Activated B cell treated with CpG ODN at 0.5 μM for 24 hours (primary cell): Measurements from ENCODE around the gene EMC8. TPM values are rescaled to one million over a fixed set of nuclear protein-coding genes. Genes with fewer than 3 reads are reported as not detected.

Experiments used
- ATAC-seq: fragments of 200-7000 bp; cut with Tn5 transposase; one replicate; pipeline ENCODE4 v1.10.0; 2021; ENCODE audit warnings: low read depth, mild to moderate bottlenecking, moderate library complexity
- CTCF ChIA-PET: fragments of 350-600 bp; sonication (Branson Sonifier 250); formaldehyde crosslinking; loops from one replicate; lab custom pipeline; 2021; ENCODE audit warnings: antibody characterized with exemption; lab: Charles Lee
- POLR2A ChIA-PET: fragments of 350-600 bp; sonication (Branson Sonifier 250); formaldehyde crosslinking; loops from one replicate; lab custom pipeline; 2021; ENCODE audit warnings: antibody characterized with exemption; lab: Charles Lee
- DNase-seq: peaks from one replicate; pipeline ENCODE4 v3.0.0; 2022
- H3K27ac Mint-ChIP-seq: one replicate; pipeline ENCODE4 v1.8.0; 2020; ENCODE audit warnings: mixed read lengths
- H3K27me3 Mint-ChIP-seq: one replicate; pipeline ENCODE4 v1.8.0; 2021; ENCODE audit warnings: mixed read lengths
- H3K36me3 Mint-ChIP-seq: one replicate; pipeline ENCODE4 v1.8.0; 2021; ENCODE audit warnings: low read depth, mixed read lengths
- H3K4me1 Mint-ChIP-seq: one replicate; pipeline ENCODE4 v1.8.0; 2021; ENCODE audit warnings: mixed read lengths
- H3K4me3 Mint-ChIP-seq: one replicate; pipeline ENCODE4 v1.8.0; 2020; ENCODE audit warnings: mild to moderate bottlenecking, mixed read lengths
- H3K9me3 Mint-ChIP-seq: one replicate; pipeline ENCODE4 v1.8.0; 2020; ENCODE audit warnings: mixed read lengths
- CTCF ChIP-seq: fragments of 200-600 bp; IDR thresholded peaks from one replicate; pipeline ENCODE4 v1.8.0; 2022; ENCODE audit warnings: antibody characterized with exemption, mild to moderate bottlenecking
- intact Hi-C: fragments of 100-400 bp; cut with micrococcal nuclease; formaldehyde crosslinking; loops from one replicate; pipeline ENCODE4 v1.15.1; 2024
- total RNA-seq: library from RNA; stranded (reverse); gene quantifications from 2 replicates; pipeline ENCODE4 v1.2.3, GENCODE V29; 2022

The EMC8 gene
- total RNA-seq, 1 donor from 2014 or later, result 27.8 TPM

DNA sequence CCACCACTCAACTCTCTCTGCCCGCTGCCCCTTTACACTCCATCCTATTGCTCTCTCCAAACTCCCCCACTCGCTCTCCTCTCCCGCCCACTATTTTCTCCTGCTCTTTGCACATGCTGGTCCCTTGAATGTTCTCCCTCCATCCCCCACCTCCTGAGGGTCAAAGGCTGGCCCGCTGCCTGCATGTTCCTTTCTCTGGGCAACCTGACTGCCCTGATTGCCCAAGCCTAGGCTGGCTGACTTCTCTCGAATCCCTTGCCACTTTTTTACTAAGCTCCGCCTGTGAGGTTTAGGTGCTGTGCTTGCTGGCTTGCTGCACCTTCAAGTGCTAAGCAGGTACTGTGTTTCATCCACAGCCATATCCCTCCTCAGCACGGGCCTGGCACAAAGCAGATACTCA lies 2.7 kb downstream of the EMC8 start:
- no peak for TF ChIP-seq CTCF
- H3K4me3 Mint-ChIP-seq, result no peak overlapping the region
- CTCF ChIA-PET, result interaction anchor here (1.7 kb wide), 1 partner anchor 79 kb away, joined by 4 read pairs; no protein-coding TSS in a partner anchor

GRCh38 chr16:85796152-85796551 lies 3.2 kb downstream of the EMC8 start:
- H3K27me3 Mint-ChIP-seq, result no peaks in the 10 kb centered on the region
- ChIA-PET CTCF (no interaction called here), POLR2A (no interaction called here)
- DNase-seq, result no peak
- ATAC-seq, result no peak
- H3K27ac Mint-ChIP-seq, result no peak overlapping the region
- H3K9me3 Mint-ChIP-seq, result no peaks in the 10 kb centered on the region
- intact Hi-C loops, result no loop called here
- peaks cover 29% of the 10 kb centered on the region for H3K4me1 Mint-ChIP-seq
- H3K4me3 Mint-ChIP-seq, result no peak overlapping the region
- TF ChIP-seq CTCF, result no peak
- peaks cover 66% of the 10 kb centered on the region for H3K36me3 Mint-ChIP-seq

More for the DNA sequence above, 2.7 kb downstream of the EMC8 start:
- no peaks in the 10 kb centered on the region for H3K9me3 Mint-ChIP-seq
- peaks cover 67% of the 10 kb centered on the region for H3K36me3 Mint-ChIP-seq
- peaks cover 34% of the 10 kb centered on the region for H3K4me1 Mint-ChIP-seq
- DNase-seq (no peak), ATAC-seq (no peak)
- no peaks in the 10 kb centered on the region for H3K27me3 Mint-ChIP-seq
- POLR2A ChIA-PET, result no interaction called here
- no peak overlapping the region for H3K27ac Mint-ChIP-seq
- intact Hi-C loops, result no loop called here

DNA sequence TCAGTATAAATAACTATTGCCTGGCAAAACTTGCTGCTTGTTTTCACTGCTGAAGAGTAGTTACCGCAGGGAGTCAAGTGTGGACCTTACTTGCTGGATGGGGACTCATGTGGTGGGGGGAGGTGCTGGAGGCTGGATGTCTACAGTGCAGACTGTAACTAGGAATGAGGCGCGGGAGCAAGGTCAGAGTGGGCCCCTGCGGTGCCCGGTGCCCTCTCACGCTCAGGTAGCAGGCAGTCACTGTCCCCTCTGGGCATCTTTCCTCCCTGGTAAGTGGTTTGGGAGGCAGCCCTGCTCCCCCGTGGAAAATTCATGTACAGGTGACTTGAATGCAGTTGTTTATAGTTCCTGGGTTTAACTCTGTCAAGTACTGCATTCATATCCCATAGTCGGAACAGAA lies 4.6 kb downstream of the EMC8 start:
- no peak overlapping the region for H3K27ac Mint-ChIP-seq
- intact Hi-C loops, result no loop called here
- ATAC-seq, result no peak
- ChIA-PET POLR2A (no interaction called here), CTCF (no interaction called here)
- no peaks in the 10 kb centered on the region for H3K27me3 Mint-ChIP-seq
- H3K4me1 Mint-ChIP-seq, result peaks cover 20% of the 10 kb centered on the region
- no peak for DNase-seq
- no peak overlapping the region for H3K4me3 Mint-ChIP-seq
- TF ChIP-seq CTCF, result no peak
- H3K9me3 Mint-ChIP-seq, result no peaks in the 10 kb centered on the region
- H3K36me3 Mint-ChIP-seq, result peaks cover 67% of the 10 kb centered on the region

DNA sequence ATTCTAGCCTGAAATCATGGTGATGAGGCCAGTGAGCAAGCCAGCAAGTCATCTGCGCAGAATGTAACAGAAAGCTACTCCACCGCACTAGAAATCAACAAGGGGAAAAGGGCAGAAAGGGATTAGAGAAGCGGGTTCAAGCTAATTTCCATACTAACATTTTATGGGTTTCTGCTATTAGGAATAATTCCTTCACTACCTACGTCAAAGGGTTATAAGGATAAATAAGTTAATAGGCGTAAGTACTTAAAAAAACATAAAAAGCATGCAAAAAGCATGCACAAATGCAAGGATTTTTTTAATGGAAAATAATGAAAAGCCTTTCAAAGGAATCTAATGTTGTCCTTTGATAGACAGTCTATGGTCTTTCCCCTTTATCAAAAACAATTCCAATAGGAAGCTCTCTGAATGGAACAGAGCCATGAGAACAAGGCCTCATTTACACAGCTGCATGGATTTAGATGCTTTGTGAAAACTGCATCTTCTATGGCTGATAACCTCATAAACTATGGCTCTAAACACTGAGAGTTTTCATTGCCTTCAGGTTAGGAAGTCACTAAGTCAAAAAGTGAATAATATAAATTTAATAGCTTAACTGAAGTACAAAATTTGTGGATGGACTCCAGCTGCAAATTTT lies 5.6 kb downstream of the EMC8 start:
- H3K27ac Mint-ChIP-seq, result no peak overlapping the region
- no peaks in the 10 kb centered on the region for H3K9me3 Mint-ChIP-seq
- no peak overlapping the region for H3K4me3 Mint-ChIP-seq
- DNase-seq (no peak), ATAC-seq (no peak)
- H3K4me1 Mint-ChIP-seq, result peaks cover 26% of the 10 kb centered on the region
- peaks cover 70% of the 10 kb centered on the region for H3K36me3 Mint-ChIP-seq
- POLR2A ChIA-PET, result no interaction called here
- CTCF ChIA-PET, result interaction anchor here (0.6 kb wide), 1 partner anchor 23 kb away, joined by 3 read pairs; no protein-coding TSS in a partner anchor
- intact Hi-C loops, result no loop called here
- H3K27me3 Mint-ChIP-seq, result no peaks in the 10 kb centered on the region
- no peak for TF ChIP-seq CTCF

DNA sequence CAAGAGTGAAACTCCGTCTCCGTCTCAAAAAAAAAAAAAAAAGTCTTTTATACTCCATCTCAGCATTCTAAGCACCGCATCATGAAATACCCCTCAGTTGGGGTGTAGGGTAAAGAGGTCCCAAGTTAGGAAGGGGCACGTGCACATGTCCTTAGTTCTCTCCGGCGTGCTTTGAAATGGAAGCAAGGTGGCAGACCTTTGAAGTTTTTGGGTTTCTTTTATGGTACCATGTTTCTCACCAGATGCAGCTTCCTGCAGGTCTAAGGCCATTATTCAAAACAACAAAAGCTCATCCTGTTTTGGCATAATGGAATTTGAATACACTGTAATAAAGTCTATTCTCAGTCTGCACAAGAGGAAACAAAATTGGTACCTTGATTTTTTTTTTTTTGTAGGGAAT lies 9.6 kb downstream of the EMC8 start:
- Mint-ChIP-seq H3K4me3 (no peak overlapping the region), H3K36me3 (peaks cover 77% of the 10 kb centered on the region), H3K9me3 (no peaks in the 10 kb centered on the region), H3K27me3 (no peaks in the 10 kb centered on the region), H3K4me1 (peaks cover 15% of the 10 kb centered on the region), H3K27ac (no peak overlapping the region)
- CTCF ChIA-PET, result interaction anchor here (0.6 kb wide), 2 partner anchors 440 to 732 kb away, joined by 3 to 5 read pairs; no protein-coding TSS in a partner anchor
- intact Hi-C loops, result no loop called here
- POLR2A ChIA-PET, result no interaction called here
- TF ChIP-seq CTCF, result no peak
- DNase-seq (no peak), ATAC-seq (no peak)
